Lower leg skin (tissue), 3 donors: ENCODE results near the gene RBM45.

Experiments
- POLR2A ChIP-seq, 2 donors: fragments of 450-650 bp; IDR thresholded peaks; one replicate each; pipeline ENCODE4 v1.6.1; 2016 to 2017; ENCODE audit warnings: antibody characterized with exemption in 2 of 2, mild to moderate bottlenecking in 1 of 2, moderate library complexity in 1 of 2
- TF ChIP-seq, protein P1 (sequence below), 3 donors: fragments of 450-650 bp; IDR thresholded peaks; one replicate each; pipeline ENCODE4 v1.5.1; 2016; ENCODE audit warnings: antibody characterized with exemption in 3 of 3, mild to moderate bottlenecking in 3 of 3, moderate library complexity in 2 of 3

DNA sequence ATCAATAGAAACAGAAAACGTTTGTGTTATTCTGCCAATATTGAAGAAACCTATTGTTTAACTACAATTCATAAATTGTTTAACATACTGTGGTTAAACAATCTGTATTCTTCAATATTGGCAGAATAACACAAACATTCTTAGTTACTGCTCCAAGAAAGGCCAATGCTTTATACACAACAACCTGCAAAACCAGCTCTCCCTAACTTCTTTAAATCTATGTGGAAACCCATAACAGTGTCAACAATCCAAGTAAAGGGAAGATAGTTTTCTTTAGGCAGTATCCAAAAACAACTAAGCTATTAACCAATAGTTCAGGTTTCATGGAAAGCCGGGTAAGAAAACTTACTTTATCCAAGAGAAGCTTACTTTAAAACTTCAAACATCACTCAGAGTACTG, 6.2 kb upstream of the RBM45 start:
- TF ChIP-seq, protein P1, sequence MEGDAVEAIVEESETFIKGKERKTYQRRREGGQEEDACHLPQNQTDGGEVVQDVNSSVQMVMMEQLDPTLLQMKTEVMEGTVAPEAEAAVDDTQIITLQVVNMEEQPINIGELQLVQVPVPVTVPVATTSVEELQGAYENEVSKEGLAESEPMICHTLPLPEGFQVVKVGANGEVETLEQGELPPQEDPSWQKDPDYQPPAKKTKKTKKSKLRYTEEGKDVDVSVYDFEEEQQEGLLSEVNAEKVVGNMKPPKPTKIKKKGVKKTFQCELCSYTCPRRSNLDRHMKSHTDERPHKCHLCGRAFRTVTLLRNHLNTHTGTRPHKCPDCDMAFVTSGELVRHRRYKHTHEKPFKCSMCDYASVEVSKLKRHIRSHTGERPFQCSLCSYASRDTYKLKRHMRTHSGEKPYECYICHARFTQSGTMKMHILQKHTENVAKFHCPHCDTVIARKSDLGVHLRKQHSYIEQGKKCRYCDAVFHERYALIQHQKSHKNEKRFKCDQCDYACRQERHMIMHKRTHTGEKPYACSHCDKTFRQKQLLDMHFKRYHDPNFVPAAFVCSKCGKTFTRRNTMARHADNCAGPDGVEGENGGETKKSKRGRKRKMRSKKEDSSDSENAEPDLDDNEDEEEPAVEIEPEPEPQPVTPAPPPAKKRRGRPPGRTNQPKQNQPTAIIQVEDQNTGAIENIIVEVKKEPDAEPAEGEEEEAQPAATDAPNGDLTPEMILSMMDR (IDR thresholded peaks at IDR 0.05): no peak
- no peak for TF ChIP-seq POLR2A (IDR thresholded peaks at IDR 0.05)
